Omental fat pad (tissue), 4 donors: ENCODE results near the gene UBE2B. TPM values are rescaled to one million over a fixed set of nuclear protein-coding genes. Genes with fewer than 3 reads are reported as not detected.
"Not testable (repeated sequence)": the region's sequence is repeated elsewhere in the genome, so short reads cannot be mapped to it uniquely, and the experiment has no call there.

ENCODE experiments used
- ATAC-seq: fragments of 150-250 bp; one replicate; pipeline ENCODE4 v1.9.1; 2016; ENCODE audit warnings: mild to moderate bottlenecking, moderate library complexity; ENCODE audit not compliant: low FRiP score
- DNase-seq: peaks from one replicate; pipeline ENCODE4 v3.0.0-alpha.2; 2019; ENCODE audit warnings: low spot score
- total RNA-seq, 4 donors: library from RNA; depleted of rRNA; stranded (reverse); fragments of >200 nt; gene quantifications; one replicate each; pipeline ENCODE4 v1.1.0, GENCODE V29; 2016
- TF ChIP-seq, protein P1 (sequence below), 3 donors: fragments of 450-650 bp; IDR thresholded peaks; one replicate each; pipeline ENCODE4 v1.5.1; 2016 to 2017; ENCODE audit warnings: antibody characterized with exemption in 3 of 3, mild to moderate bottlenecking in 3 of 3, moderate library complexity in 2 of 3

The UBE2B gene
- 10 to 100 TPM; 42.2 to 95.8 (median 46.0) TPM for total RNA-seq

DNA sequence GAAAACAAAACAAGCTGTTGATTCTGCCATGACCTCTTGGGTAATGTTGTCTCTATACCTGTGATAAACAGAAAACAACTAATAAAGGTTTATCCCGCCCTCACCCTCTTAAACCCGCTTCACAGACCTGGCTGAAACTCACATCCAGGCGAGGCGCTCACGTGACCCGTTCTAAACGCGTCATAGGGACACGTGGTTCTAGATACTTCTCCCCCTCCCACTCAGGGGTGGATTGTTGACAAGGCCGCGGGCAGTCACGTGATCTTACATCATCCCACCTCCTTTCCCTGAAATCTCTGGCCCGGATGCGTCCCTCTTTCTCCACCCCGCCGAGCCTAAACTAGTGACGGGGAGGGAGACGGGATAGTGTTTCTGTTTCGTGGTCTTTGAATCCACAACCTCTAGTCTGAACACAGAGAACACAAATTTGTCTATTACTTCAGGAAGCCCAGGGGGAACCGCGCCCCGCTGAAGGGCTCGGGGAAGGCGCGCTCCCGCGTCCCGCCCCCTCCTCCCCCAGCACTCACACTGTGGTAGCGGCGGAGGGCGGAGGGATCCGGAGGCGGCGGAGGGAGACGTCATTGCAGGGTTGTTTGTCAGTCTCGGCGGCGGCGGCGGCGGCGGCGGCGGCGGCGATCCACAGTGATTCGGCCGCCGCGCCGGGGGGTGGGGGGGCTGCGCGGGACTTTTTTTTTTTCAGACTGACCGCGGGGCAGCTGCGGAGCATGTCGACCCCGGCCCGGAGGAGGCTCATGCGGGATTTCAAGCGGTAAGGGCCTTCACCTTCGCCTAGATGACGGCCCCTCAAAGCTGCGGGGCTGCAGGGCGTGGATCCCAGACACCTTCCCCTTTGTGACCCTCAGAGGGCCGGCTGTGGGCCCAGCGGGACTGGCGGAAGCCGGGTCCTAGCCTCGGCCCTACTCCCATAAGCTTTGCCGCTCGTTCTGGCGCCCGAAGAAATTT, at the start of gene UBE2B:
Gene UBE2B (plus strand): TSS at position 699 of the 963 bp plus-strand sequence. CDS start 27 bp downstream, at position 726.
- TF ChIP-seq, protein P1, sequence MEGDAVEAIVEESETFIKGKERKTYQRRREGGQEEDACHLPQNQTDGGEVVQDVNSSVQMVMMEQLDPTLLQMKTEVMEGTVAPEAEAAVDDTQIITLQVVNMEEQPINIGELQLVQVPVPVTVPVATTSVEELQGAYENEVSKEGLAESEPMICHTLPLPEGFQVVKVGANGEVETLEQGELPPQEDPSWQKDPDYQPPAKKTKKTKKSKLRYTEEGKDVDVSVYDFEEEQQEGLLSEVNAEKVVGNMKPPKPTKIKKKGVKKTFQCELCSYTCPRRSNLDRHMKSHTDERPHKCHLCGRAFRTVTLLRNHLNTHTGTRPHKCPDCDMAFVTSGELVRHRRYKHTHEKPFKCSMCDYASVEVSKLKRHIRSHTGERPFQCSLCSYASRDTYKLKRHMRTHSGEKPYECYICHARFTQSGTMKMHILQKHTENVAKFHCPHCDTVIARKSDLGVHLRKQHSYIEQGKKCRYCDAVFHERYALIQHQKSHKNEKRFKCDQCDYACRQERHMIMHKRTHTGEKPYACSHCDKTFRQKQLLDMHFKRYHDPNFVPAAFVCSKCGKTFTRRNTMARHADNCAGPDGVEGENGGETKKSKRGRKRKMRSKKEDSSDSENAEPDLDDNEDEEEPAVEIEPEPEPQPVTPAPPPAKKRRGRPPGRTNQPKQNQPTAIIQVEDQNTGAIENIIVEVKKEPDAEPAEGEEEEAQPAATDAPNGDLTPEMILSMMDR (IDR thresholded peaks at IDR 0.05): no peak
- peak; percentile 99 for DNase-seq

DNA sequence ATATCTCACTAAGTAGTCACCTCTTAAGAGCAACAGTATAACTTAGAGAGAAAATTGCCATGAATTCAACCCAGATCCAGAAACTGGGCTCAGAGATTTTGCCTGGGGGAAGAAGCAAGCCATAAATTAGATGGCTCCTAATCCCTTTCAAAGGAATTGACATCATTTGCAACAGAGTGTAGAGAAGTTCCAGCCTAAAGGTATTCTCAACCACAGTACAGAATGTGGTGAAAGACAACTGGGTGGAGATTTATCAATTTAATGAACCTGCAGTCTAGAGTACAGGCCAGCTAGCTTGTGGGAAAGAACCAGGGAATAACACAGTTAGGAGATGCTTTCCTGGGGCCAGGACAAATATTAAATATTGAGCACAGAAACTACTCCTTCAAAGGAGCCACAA, 44.0 kb upstream of the UBE2B start:
- no peak for DNase-seq
- TF ChIP-seq, protein P1 (IDR thresholded peaks at IDR 0.05): no peak
- no peak for ATAC-seq

More for the DNA sequence above, at the start of gene UBE2B:
- peak; percentile 98 for ATAC-seq

DNA sequence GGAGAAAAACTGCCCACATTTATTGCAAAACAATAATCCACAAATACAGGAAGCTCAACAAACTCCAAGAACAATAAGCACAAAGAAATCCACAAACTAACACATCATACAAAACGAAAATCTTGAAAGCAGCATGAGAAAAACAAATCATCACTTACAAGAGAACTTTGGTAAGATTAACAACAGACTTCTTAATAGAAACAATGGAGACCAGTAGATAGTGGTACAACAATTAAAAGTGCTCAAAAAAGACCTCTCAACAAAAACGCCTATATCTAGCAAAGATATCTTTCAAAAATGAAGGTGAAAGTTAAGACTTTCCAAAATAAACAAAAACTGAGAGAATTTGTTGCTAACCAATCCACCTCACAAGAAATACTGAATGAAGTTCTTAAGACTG, 42.8 kb upstream of the UBE2B start:
- ATAC-seq (no peak), DNase-seq (no peak)
- TF ChIP-seq, protein P1 (IDR thresholded peaks at IDR 0.05): no peak

DNA sequence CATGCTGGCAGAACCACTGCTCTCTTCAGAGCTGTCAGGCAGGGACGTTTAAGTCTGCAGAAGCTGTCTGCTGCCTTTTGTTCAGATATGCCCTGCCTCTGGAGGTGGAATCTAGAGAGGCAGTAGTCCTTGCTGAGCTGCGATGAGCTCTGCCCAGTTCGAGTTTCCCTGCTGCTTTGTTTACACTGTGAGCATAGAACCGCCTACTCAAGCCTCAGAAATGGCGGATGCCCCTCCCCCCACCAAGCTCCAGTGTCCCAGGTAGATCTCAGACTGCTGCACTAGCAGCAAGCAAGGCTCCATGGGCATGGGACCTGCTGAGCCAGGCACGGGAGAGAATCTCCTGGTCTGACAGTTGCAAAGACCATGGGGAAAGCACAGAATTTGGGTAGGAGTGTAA, 34.5 kb upstream of the UBE2B start:
- DNase-seq, ATAC-seq: not testable (repeated sequence)

DNA sequence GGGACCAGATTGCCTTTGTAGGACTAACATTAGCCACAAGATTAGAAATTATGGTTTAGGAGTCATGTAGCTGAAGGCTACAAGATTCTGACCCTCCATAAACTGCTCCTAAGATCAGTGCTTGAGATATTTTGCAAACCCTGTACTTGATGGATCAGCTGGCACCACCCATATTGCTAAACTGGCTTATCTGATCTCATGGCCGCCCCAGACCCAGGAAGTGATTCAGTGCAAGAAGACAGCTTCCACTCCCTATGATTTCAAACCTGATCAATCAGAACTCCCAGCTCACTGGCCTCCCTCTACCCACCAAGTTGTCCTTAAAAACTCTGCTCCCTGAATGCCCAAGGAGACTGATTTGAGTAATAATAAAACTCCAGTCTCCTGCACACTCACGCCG, 27.9 kb upstream of the UBE2B start:
- ATAC-seq, DNase-seq: not testable (repeated sequence)

DNA sequence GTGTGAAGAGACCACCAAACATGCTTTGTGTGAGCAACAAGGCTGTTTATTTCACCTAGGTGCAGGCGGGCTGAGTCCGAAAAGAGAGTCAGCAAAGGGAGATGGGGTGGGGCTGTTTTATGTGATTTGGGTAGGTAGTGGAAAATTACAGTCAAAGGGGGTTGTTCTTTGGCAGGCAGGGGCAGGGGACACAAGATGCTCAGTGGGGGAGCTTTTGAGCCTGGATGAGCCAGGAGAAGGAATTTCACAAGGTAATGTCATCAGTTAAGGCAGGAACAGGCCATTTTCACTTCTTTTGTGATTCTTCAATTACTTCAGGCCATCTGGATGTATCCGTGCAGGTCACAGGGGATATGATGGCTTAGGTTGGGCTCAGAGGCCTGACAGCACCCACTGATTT, 25.9 kb upstream of the UBE2B start:
- not testable (repeated sequence) for DNase-seq, ATAC-seq

DNA sequence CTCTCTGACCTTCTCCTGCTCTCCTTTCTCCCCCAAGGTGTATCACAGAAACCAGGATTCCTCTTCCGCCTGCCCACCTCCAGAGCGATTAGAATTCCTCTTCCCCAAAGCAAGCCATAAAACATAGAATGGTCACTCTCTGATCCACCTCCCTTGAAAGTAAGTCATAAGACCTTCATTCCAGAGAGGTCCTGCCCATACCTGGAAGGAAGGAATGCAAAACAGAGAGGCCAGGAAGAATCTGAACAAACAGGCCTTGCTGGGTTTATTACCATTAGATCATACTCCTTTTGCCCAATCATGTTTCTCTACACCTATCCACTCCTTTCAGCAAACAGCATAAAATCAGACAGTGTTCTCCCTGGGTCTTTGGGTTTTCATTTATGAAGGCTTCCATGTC, 25.4 kb upstream of the UBE2B start:
- TF ChIP-seq, protein P1 (IDR thresholded peaks at IDR 0.05): no peak
- ATAC-seq (no peak), DNase-seq (no peak)

DNA sequence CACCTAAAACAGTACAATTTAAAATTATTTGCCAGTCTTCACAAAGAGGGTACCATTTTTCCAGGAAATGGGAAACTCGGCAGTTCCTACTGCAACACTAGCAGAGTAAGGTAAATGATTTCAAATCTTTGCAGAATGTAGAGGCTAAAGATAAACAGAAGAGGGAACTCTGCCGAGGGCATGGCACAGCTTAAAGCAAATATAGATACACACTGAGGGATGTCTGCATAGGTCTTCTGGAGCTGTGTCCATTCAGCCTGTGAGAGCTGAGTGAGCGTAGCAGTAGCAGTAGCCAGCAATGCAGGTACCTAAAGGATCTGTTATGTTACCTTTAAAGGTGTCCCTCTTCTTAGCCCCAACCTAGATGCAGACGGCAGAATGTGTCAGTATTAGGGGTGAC, 21.9 kb upstream of the UBE2B start:
- ATAC-seq (no peak), DNase-seq (no peak)
- TF ChIP-seq, protein P1 (IDR thresholded peaks at IDR 0.05): no peak
